Activated T-helper 1 cell treated with anti-CD3 and anti-CD28 coated beads, Interleukin-12 subunit alpha, Interleukin-12 subunit beta, Interleukin-2, Interleukin-4 antibody, amounts not matched to agents 30 ng/mL and 10 ng/mL and 1 ng/mL, durations not matched to agents 14 hours and 24 hours and 36 hours (primary cell): ENCODE results near the gene PON1. TPM values are rescaled to one million over a fixed set of nuclear protein-coding genes. Genes with fewer than 3 reads are reported as not detected.

Experiments
- DNase-seq: peaks from one replicate; pipeline ENCODE4 v3.0.0; 2021; ENCODE audit warnings: low spot score
- H3K27ac Mint-ChIP-seq: one replicate; pipeline ENCODE4 v1.8.0; 2021; ENCODE audit warnings: mild to moderate bottlenecking, mixed read lengths
- H3K27me3 Mint-ChIP-seq: one replicate; pipeline ENCODE4 v1.8.0; 2022; ENCODE audit warnings: mild to moderate bottlenecking, moderate library complexity, mixed read lengths; ENCODE audit not compliant: insufficient read depth
- H3K36me3 Mint-ChIP-seq: one replicate; pipeline ENCODE4 v1.8.0; 2021; ENCODE audit warnings: low read depth, mixed read lengths
- H3K4me1 Mint-ChIP-seq: one replicate; pipeline ENCODE4 v1.8.0; 2021; ENCODE audit warnings: low read depth, mixed read lengths
- H3K4me3 Mint-ChIP-seq: one replicate; pipeline ENCODE4 v1.8.0; 2021; ENCODE audit warnings: mild to moderate bottlenecking, moderate library complexity, mixed read lengths
- H3K9me3 Mint-ChIP-seq: one replicate; pipeline ENCODE4 v1.8.0; 2021; ENCODE audit warnings: mixed read lengths
- intact Hi-C: fragments of 100-400 bp; cut with micrococcal nuclease; formaldehyde crosslinking; loops from one replicate; pipeline ENCODE4 v1.15.1; 2024
- total RNA-seq: library from RNA; stranded (reverse); gene quantifications from 2 replicates; pipeline ENCODE4 v1.2.3, GENCODE V29; 2022

Gene PON1
- total RNA-seq, 1 donor from 2014 or later = not detected

- Mint-ChIP-seq H3K27me3 (peaks cover 3% of the 10 kb centered on the region), H3K36me3 (no peaks in the 10 kb centered on the region), H3K4me3 (no peak overlapping the region), H3K27ac (no peak overlapping the region), H3K4me1 (no peaks in the 10 kb centered on the region), H3K9me3 (no peaks in the 10 kb centered on the region)
- intact Hi-C loops = no loop called here
- DNase-seq = no peak
Observed at GRCh38 chr7:95267754-95268153, 56.6 kb downstream of the PON1 start.

GRCh38 chr7:95265634-95266033 lies 58.7 kb downstream of the PON1 start:
- intact Hi-C loops = no loop called here

GRCh38 chr7:95264363-95264891 lies 59.9 kb downstream of the PON1 start:
- Mint-ChIP-seq H3K4me3 (no peak overlapping the region), H3K27me3 (no peaks in the 10 kb centered on the region), H3K4me1 (no peaks in the 10 kb centered on the region), H3K27ac (no peak overlapping the region), H3K36me3 (no peaks in the 10 kb centered on the region), H3K9me3 (no peaks in the 10 kb centered on the region)
- no peak for DNase-seq
- intact Hi-C loops = no loop called here

More at GRCh38 chr7:95265634-95266033, 58.7 kb downstream of the PON1 start:
- no peak for DNase-seq
- no peaks in the 10 kb centered on the region for H3K27me3 Mint-ChIP-seq
- H3K27ac Mint-ChIP-seq = no peak overlapping the region
- no peaks in the 10 kb centered on the region for H3K9me3 Mint-ChIP-seq
- H3K36me3 Mint-ChIP-seq = no peaks in the 10 kb centered on the region
- H3K4me1 Mint-ChIP-seq = no peaks in the 10 kb centered on the region
- H3K4me3 Mint-ChIP-seq = no peak overlapping the region

GRCh38 chr7:95263785-95264362 lies 60.5 kb downstream of the PON1 start:
- H3K27me3 Mint-ChIP-seq = no peaks in the 10 kb centered on the region
- H3K27ac Mint-ChIP-seq = no peak overlapping the region
- H3K4me3 Mint-ChIP-seq = no peak overlapping the region
- no peak for DNase-seq
- no peaks in the 10 kb centered on the region for H3K9me3 Mint-ChIP-seq
- intact Hi-C loops = no loop called here
- H3K36me3 Mint-ChIP-seq = no peaks in the 10 kb centered on the region
- H3K4me1 Mint-ChIP-seq = no peaks in the 10 kb centered on the region

GRCh38 chr7:95262875-95263274 lies 61.5 kb downstream of the PON1 start:
- Mint-ChIP-seq H3K4me1 (no peaks in the 10 kb centered on the region), H3K9me3 (no peaks in the 10 kb centered on the region), H3K27me3 (no peaks in the 10 kb centered on the region), H3K36me3 (no peaks in the 10 kb centered on the region), H3K27ac (no peak overlapping the region), H3K4me3 (no peak overlapping the region)
- DNase-seq = no peak
- intact Hi-C loops = no loop called here

- intact Hi-C loops = no loop called here
- H3K36me3 Mint-ChIP-seq = no peaks in the 10 kb centered on the region
- no peak for DNase-seq
- no peak overlapping the region for H3K27ac Mint-ChIP-seq
- H3K4me3 Mint-ChIP-seq = no peak overlapping the region
- H3K27me3 Mint-ChIP-seq = no peaks in the 10 kb centered on the region
- H3K4me1 Mint-ChIP-seq = no peaks in the 10 kb centered on the region
- H3K9me3 Mint-ChIP-seq = no peaks in the 10 kb centered on the region
Observed at GRCh38 chr7:95261895-95262415, 62.4 kb downstream of the PON1 start.

GRCh38 chr7:95255691-95256090 lies 68.6 kb downstream of the PON1 start:
- Mint-ChIP-seq H3K4me3 (no peak overlapping the region), H3K27ac (no peak overlapping the region), H3K9me3 (no peaks in the 10 kb centered on the region), H3K27me3 (no peaks in the 10 kb centered on the region), H3K4me1 (no peaks in the 10 kb centered on the region), H3K36me3 (no peaks in the 10 kb centered on the region)
- intact Hi-C loops = no loop called here
- DNase-seq = no peak

- DNase-seq = no peak
- intact Hi-C loops = no loop called here
- Mint-ChIP-seq H3K27ac (no peak overlapping the region), H3K4me3 (no peak overlapping the region), H3K36me3 (no peaks in the 10 kb centered on the region), H3K27me3 (no peaks in the 10 kb centered on the region), H3K9me3 (no peaks in the 10 kb centered on the region), H3K4me1 (no peaks in the 10 kb centered on the region)
Observed at GRCh38 chr7:95253986-95254385, 70.3 kb downstream of the PON1 start.

- intact Hi-C loops = no loop called here
- Mint-ChIP-seq H3K9me3 (no peaks in the 10 kb centered on the region), H3K4me1 (no peaks in the 10 kb centered on the region), H3K27me3 (no peaks in the 10 kb centered on the region), H3K4me3 (no peak overlapping the region), H3K27ac (no peak overlapping the region), H3K36me3 (no peaks in the 10 kb centered on the region)
- DNase-seq = no peak
Observed at GRCh38 chr7:95251966-95252365, 72.4 kb downstream of the PON1 start.

- intact Hi-C loops = no loop called here
- no peaks in the 10 kb centered on the region for H3K9me3 Mint-ChIP-seq
- no peak for DNase-seq
- H3K27ac Mint-ChIP-seq = no peak overlapping the region
- no peaks in the 10 kb centered on the region for H3K4me1 Mint-ChIP-seq
- H3K36me3 Mint-ChIP-seq = no peaks in the 10 kb centered on the region
- H3K4me3 Mint-ChIP-seq = no peak overlapping the region
- no peaks in the 10 kb centered on the region for H3K27me3 Mint-ChIP-seq
Observed at GRCh38 chr7:95250571-95250970, 73.8 kb downstream of the PON1 start.

Other genes starting within 250 kb of the PON1 start
- not detected in 2 replicates for gene PON3, start 71.8 kb upstream of the PON1 start, total RNA-seq
- 3.1 and 3.7 TPM in 2 replicates for gene PON2, start 110.5 kb upstream of the PON1 start, total RNA-seq
- not detected in 2 replicates for gene ASB4, start 161.4 kb upstream of the PON1 start, total RNA-seq